Hematopoietic multipotent progenitor cell treated with erythropoietin and hydrocortisone succinate and interleukin-3 and kit ligand, for 17 days (in vitro differentiated cells): ENCODE results near the gene AHCYL2.

Experiments
- DNase-seq: peaks from one replicate; pipeline ENCODE4 v3.0.0-alpha.2; 2015; ENCODE audit warnings: low spot score

AHCYL2 gene

DNA sequence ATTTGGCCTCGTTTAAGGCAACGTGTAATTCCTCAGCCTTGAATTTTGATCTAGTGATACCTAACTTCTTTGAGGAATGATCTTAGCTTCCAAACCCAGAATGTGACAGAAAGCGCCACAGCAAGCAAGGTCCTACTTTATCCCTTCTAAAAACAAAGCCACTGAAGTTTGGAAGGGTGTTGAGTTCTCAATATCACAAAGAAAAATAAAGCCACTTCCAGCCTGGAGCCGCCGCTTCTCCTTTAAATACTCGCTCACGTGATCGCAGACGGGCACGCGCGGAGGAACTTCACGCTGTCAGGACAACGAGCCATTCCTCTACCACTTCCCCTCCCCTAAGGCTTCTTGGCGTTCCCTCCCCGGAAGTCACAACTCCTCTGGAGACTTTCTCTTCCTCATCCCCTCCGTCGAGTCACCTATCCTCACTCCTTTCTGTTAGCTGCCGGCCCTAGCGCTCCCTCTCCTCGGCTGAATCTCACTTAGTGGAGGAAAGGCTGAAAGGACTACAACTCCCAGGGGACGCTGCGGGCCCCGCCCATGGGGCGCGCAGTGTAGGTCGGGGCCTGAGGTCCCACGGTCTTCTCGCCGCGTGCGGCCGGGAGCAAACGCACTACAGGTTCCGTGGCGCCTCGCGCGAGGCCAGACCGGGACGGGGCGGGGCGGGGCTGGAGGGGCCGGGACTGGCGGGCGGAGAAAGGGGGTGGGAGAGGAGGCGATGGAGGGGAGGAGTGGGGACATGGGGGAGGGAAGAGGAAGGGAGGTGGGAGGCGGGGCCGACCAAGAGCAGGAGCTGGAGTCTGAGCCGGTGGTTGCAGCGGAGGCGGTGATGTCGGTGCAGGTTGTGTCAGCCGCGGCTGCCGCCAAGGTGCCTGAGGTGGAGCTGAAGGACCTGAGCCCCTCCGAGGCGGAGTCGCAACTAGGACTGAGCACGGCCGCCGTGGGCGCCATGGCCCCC lies at the start of gene AHCYL2:
TSS of gene AHCYL2 (plus strand) at position 780 of the 955 bp plus-strand sequence.
- DNase-seq: peak; percentile 91

DNA sequence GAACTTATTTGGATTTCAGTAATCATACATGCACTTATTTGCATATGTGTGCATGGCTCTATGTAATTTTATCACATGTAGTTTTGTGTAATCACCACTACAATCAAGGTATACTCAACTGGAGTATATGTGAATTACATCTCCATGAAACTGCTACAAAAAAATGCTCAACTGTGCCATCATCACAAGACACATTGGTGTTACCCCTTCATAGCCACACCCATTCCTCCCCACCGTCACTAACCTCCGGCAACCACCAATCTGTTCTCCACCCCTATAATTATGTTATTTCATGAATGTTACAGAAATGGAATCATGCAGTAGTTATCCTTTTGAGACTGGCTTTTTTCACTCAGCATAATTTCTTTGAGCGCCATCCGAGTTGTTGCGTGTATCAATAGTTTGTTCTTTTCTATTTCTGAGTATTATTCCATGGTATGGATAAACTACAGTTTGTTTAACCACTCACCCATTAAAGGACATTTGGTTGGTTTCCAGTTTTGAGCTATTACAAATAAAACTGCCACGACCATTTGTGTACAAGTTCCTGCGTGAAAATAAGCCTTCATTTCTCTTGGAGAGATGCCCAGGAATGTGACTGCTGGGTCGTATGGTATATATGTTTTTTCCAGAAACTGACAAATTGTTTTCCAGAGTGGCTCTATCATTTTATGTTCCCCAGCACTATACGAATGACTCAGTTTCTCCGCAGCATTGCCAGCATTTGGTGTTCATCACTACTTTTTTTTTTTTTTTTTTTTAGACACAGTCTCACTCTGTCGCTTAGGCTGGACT lies 47.7 kb upstream of the AHCYL2 start:
- DNase-seq: no peak

DNA sequence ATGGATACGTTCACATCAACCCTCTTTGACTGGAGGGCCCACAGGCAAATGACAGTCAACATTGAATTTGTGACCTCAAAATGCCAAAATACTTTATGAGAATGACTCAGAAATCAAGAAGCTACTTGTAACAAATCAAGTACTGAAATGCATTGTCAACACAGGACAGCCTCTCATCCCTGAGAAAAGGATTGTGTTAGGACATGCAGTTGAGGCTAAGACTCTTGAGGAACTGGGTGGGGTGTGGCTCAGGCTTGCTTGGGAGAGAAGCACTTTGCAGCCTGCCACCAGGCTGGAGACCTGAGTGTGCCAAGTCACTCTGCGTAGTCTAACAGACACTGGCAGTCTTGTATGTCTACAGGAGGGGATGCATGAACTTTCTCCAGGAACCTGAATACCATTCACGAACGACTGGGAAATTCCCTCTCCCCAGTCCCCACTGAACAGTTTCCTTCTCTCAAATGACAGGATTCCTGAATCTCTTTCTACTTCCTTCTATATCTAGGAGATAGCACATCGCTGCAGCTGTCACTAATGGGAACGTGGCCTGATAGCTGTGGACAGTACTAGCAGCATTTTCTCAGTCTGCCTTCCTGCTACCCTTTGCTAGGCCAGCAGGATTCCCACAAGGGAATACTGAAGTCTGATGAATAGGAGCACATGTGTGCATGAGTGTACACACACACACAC lies 39.7 kb upstream of the AHCYL2 start:
- DNase-seq: no peak

DNA sequence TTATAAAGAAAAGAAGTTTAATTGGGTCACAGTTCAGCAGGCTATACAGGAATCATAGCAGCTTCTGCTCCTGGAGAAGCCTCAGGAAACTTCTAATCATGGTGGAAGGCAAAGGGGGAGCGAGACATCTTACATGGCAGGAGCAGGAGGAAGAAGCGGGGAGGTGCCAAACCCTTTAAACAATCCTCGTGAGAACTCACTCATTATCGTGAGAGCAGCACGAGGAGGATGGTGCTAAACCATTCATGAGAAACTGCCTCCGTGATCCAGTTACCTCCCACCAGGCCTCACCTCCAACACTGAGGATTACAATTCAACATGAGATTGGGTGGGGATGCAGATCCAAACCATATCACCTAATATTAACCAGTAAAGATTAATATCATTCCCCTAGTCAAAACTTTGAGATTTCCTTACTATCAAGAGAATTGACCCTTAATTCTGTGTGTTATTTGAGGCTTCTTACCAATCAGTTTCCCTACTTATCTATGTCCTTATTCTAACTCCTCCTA lies 38.0 kb upstream of the AHCYL2 start:
- DNase-seq: no peak

DNA sequence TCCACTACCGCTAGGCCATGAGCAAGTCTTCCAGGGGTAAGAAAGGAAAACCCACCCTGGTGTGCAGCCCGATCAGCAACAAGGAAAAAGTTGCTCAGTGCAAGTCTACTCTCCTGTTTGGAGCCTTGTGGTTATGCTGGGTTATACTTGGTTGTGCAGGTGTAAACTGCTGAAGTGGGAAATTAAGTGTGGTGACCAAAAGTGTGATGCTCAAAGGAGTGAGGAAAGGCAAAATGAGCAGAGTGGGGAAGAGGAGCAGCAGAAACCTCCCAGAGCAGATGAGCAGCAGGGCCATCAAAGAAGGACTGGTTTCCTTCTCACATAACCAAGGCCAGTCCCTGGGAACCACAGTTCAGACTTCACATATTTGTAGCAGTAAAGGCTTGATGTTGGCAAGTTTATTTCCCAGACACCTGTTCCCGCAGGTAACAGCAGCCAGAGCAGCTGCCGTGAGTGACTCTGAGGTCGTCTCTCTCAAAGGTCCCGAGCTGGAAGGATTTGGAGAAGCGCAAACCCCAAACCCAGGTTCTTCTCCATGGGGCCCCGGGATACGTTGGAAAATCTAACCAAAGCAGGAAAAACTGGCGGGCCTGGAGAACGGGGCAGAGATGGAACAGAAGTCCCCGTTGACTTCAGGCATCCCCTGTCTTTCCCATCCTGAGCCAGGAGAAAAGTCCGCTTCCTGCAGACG lies 37.0 kb upstream of the AHCYL2 start:
- no peak for DNase-seq

DNA sequence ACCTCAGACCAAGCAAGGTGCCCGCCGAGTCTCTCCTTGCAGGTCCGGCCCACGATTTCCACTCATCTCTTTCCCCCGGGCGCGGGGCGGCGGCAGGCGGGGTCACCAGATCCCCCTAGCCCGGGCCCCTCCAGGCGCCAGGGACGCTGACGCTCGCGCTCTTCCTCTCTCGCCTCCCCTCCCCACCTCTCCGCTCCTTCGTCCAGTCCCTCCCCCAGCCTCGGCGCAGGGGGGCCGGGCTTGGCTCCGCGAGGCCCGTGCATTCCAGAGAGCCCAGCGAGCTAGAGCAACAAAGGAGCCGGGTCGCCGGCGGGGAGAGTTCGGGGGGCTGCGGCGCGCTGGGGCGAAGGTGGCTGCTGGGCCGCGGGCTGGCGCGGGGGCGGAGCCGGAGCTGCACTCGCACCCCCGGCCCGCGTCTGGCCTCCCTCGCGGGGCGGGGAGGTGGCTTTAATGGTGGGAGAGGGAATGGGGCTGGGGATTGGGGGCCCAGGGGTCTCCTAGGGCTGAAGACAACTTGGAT lies 36.4 kb upstream of the AHCYL2 start, which contains the start of gene SMO:
TSS of gene SMO (plus strand) at position 262 of the 520 bp plus-strand sequence. CDS start 519 bp downstream, outside the sequence.
- DNase-seq: no peak

DNA sequence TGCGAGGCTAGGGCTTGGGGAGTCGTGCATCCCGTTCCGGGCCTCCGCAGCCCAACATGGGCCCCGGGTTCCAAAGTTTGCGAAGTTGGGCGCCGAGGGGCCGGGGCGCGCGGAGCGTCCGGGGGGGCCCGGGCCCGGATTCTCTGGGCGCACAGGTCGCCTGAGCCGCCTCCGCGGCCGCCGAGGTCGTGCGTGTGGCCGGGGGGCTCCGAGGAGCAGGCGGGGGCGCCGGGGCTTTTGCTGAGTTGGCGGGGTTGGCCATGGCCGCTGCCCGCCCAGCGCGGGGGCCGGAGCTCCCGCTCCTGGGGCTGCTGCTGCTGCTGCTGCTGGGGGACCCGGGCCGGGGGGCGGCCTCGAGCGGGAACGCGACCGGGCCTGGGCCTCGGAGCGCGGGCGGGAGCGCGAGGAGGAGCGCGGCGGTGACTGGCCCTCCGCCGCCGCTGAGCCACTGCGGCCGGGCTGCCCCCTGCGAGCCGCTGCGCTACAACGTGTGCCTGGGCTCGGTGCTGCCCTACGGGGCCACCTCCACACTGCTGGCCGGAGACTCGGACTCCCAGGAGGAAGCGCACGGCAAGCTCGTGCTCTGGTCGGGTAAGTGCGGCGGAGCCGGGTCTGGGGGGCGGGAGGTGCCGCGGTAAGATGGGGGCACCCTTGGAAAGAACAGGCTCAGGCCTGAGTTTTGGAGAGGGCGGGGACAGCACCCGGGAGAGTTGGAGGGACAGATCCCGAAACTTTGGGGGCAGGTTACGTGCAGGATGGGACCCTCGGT lies 35.8 kb upstream of the AHCYL2 start:
- no peak for DNase-seq

DNA sequence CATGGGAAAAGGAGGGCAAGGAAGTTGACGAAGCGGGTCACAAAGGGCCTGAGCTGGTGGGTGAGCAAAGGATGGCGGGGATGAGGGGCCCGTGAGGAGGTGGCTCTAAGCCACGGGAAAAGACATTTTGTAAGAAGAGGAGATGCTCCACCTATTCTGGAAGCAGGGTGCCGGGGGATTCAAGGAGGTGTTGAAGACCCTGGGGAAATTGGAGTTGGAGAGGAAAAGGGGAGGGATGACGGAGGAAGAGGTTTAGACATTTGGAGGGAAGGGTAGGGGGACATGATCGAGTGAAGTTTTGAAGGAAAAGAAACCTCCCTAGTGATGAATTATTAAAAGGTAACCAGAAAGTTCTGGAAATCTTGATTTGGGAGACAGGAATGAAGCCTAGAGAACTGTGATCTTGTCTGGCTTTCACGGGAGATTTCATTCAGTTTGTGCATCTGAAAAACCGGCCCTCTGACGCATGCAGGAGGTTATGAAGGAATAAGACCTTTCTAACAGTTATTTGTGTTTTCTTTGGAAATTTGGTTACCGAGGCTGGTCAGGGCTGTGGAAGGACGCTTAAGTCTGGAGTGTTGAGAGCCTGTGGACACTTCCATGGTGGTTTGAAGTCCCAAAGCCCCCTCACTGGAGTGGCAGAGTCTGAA lies 35.0 kb upstream of the AHCYL2 start:
- no peak for DNase-seq

DNA sequence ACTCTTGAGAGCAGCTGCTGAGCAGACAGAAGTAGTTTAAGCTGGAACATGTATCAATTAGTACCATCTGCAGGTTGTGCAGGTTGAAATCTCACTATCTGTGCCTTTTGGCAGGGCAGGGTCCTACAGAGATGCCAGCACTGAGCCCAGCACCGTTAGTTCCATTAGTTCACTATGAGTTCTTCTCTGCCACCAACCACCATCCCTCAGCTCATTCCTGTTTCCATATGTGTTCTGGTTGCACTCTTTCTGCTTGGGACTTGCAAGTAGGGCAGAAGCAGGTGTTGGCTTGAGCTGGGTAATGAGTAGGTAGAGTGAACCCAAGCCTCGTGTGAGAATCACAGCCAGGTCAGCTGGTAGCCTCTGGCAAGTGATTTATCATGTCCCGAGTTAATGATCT lies 33.6 kb upstream of the AHCYL2 start:
- no peak for DNase-seq

DNA sequence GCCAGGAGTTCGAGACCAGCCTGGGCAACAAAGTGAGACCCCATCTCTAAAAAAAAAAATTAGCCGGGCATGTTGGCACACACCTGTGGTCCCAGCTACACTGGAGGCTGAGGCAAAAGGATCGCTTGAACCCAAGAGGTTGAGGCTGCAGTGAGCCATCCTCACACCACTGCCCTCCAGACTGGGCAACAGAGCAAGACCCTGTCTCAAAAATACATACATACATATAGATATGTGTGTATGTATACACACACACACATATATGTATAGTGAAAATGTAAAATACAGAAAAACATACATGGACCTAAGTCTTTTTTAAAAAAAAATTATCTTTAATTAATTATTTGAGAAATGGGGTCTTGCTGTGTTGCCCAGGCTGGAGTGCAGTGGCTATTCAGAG lies 30.9 kb upstream of the AHCYL2 start:
- DNase-seq: no peak

DNA sequence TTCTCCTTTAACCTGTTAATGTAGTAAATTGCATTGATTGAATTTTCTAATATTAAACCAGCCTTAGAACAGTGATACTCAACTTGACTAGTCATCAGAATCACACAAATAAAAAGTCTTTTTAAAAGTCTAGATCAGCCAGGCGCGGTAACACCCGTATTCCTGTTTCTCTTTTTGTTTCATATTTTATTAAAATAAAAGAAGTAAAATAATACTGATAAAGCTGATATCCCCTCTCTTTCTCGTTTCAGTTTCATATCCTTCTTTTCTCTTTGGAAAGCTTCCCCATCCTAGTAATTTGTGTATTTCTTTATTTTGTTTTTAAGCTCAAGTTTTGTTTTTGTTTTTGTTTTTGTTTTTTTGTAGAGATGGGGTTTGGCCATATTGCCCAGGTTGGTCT lies 27.1 kb upstream of the AHCYL2 start:
- no peak for DNase-seq

DNA sequence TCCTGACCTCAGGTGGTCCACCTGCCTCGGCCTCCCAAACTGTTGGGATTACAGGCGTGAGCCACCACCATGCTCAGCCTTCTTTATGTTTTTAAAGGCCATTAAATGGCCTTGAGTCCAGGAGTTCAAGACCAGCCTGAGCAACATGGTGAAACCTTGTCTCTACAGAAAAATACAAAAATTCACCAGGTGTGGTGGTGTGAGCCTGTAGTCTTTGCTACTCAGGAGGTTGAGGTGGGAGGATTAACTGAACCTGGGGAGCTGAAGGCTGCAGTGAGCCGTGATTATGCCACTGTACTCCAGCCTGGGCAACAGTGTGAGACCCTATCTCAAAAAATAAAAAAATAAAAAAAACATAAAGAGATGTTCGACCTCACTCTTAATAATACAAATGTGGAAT lies 25.4 kb upstream of the AHCYL2 start:
- DNase-seq: no peak

DNA sequence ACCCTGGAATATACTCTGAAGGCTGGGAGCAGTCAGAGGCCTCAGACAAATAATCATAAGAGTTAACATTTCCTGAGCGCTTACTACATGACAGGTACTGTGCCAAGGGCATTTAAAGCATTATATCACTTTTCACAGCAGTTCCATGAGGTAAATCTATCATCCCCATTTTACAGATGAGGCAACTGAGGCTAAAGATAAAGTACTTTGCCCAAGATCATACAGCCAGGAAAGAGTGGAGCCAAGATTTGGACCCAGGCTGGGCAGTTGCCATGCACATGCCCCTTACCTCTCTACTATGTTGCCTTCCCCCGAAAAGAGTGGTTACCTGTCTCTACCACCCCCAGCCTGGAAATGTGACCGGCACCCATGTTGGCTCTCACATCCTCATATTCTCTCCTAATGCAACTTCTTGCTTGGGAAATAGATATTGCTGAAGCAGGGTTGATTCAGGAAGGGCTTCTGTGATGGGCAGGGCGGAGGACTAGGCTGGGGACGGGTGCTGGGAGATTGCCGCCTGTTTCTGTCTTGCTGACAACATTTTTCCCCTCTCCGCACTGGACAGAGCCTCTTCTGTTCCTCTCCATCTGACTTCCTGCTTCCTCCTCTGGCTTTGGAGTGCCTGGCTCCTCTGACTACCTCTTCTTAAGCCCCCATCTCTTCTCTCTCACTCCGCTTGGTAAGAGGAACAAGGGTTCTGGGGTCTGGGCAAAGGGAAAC lies 22.6 kb upstream of the AHCYL2 start:
- DNase-seq: no peak

DNA sequence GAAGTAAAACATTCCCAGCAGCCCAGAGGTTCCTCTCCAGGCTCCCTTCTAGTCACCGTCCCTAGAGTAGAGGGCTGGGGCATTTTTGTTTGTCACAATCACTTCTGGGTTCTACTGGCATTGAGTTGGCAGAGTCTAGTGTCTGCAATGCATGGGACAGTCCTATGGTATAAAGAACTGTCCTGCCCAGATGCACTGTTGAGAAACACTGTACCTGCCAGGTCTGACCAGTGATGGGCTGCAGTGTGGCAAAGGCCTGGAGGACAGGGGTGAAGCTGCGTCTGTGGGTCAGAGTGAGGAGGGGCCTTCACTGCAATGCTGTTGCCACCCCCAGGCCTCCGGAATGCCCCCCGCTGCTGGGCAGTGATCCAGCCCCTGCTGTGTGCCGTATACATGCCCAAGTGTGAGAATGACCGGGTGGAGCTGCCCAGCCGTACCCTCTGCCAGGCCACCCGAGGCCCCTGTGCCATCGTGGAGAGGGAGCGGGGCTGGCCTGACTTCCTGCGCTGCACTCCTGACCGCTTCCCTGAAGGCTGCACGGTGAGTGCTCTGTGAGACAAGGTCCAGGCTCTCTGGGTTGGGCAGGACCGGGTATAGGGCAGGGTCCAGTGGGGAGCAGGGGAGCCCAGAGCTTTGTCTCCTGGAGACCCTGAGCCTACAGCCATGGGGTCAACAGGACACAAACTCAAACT lies 21.6 kb upstream of the AHCYL2 start:
- no peak for DNase-seq

DNA sequence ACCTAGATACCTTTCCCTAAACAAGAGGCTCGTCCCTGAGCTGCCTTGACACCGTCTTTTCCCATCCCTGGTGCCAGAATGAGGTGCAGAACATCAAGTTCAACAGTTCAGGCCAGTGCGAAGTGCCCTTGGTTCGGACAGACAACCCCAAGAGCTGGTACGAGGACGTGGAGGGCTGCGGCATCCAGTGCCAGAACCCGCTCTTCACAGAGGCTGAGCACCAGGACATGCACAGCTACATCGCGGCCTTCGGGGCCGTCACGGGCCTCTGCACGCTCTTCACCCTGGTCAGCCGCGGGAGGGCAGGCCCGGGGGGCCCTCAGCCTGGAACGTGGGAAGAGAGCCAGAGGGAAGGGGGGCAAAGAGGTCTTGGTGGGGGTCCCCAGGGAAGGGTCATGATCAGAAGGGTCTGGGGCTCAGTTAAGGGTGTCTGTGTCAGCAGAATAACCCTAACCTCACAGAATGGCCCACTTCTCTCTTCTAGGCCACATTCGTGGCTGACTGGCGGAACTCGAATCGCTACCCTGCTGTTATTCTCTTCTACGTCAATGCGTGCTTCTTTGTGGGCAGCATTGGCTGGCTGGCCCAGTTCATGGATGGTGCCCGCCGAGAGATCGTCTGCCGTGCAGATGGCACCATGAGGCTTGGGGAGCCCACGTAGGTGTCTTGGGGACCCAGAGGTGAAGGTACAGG lies 19.6 kb upstream of the AHCYL2 start:
- no peak for DNase-seq

DNA sequence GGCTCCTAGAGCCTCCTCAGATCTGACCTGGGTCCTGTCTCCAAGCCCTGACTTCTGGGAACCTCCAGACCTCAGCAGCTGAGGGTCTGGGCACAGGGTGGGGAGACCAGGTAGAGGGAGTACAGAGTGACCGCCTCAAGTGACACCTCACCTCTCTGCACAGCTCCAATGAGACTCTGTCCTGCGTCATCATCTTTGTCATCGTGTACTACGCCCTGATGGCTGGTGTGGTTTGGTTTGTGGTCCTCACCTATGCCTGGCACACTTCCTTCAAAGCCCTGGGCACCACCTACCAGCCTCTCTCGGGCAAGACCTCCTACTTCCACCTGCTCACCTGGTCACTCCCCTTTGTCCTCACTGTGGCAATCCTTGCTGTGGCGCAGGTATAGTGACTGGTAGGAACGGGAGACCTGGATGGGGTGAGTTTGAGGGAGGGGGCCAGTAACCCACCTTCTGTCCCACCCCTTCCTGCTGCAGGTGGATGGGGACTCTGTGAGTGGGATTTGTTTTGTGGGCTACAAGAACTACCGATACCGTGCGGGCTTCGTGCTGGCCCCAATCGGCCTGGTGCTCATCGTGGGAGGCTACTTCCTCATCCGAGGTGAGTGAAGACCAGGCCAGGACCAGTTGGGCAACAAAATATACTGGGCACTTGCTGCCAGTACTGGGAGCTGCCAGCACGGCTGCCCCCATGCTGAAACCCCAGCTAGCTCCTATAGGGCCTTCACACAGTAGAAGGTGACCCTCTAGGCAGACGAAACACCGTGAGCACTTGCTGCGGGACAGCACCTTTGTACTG lies 18.6 kb upstream of the AHCYL2 start:
- no peak for DNase-seq

DNA sequence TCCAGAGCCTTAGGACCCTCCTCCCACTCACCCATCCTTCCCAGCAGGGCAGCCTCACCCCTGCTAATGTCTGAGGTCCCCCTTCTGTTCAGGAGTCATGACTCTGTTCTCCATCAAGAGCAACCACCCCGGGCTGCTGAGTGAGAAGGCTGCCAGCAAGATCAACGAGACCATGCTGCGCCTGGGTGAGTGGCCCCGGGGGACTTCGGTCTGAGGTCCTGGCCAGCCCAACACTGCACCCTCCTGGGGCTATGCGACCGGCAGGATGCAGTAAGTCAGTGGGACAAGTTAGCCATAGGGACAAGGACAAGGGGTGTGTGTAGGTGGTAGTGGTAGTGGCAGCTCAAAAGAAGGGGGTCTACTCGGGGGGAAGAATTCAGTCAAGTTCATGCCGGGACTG lies 16.2 kb upstream of the AHCYL2 start:
- no peak for DNase-seq
